ENCODE measurements around the gene TMEM43. TPM values are rescaled to one million over a fixed set of nuclear protein-coding genes. Genes with fewer than 3 reads are reported as not detected.
A peak's percentile ranks its signal among the peaks of the same experiment; 100 is the strongest.

Gene TMEM43
- total RNA-seq, 1 donor from 2014 or later: 79.2 TPM

DNA sequence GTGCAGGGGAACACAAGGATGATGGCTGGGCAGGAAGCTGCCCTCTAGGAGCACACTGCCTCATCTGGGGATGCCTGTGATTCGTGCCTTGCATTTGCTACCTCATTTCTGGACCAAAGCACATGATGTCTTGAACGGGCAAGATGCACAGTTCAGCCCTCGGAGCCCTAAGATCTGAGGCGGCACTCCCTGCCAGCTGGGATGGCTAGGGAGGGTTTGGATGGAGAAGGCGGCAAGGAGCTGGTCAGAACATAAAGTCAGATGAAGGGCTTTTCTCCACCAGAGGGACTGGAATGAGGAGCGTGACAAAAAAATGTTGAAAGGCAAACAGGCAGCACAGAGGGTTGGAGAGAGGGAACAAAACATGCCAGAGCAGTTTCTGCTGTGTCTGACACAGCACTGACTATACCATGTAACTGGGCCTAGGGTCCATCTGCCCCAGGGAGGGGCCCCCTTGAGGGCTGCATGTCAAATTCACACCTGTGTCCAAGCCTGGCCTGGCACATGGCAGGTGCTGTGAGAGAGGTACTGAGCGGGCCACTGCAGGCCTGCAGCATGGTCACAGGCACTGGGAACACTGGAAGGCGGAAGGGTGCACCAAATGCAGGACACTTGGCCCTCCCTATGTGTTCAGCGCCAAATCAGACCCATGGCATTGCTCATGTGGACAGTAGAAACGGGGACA lies 21.7 kb downstream of the TMEM43 start:
- DNase-seq (ENCODE audit: low read depth): no peak

DNA sequence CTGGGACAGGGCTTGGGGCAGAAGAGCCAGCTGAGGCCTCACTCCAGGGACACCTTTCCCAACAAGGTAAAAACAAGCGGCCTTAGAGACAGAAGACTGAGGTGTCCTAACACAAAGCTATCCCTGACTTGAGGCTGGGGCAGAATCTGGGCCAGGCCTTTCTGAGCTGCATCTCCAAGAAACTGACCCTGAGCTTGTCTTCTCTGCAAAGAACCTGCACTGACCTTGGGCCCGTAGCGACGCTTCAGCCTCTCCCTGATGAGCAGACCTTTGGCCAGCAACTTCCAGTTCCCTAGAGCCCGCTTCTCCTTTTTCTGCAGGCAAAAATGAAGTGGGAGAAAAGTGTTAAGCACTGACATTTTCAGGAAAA lies 22.2 kb downstream of the TMEM43 start:
- Histone ChIP-seq H3K9ac (ENCODE audit: low read length) (no peak overlapping the region), H4K20me1 (ENCODE audit: insufficient read depth, low read length) (peaks cover 3% of the 10 kb centered on the region), H3K4me1 (ENCODE audit: insufficient read depth, low read length) (peaks cover 30% of the 10 kb centered on the region), H3K36me3 (ENCODE audit: insufficient read depth, low read length) (peaks cover 15% of the 10 kb centered on the region), H3K9me3 (ENCODE audit: insufficient read depth, low read depth, low read length) (no peaks in the 10 kb centered on the region), H3K4me2 (ENCODE audit: low read length) (no peak overlapping the region), H3K79me2 (ENCODE audit: insufficient read depth, low read length) (no peaks in the 10 kb centered on the region), H3K27me3 (ENCODE audit: insufficient read depth, low read length) (no peaks in the 10 kb centered on the region), H2AFZ (ENCODE audit: low read depth, low read length) (no peak overlapping the region), H3K4me3 (ENCODE audit: insufficient read depth, low read depth, low read length) (no peak overlapping the region), H3K27ac (ENCODE audit: low read depth, low read length) (no peak overlapping the region)
- DNase-seq (ENCODE audit: low read depth) (no peak), FAIRE-seq (no peak)
- no peak overlapping the region for H3K4me3 Mint-ChIP-seq (ENCODE audit: unreplicated experiment)
- no peak for TF ChIP-seq EZH2 (IDR thresholded peaks at IDR 0.05; ENCODE audit: insufficient read depth, low read length)
- TF ChIP-seq, protein P1, sequence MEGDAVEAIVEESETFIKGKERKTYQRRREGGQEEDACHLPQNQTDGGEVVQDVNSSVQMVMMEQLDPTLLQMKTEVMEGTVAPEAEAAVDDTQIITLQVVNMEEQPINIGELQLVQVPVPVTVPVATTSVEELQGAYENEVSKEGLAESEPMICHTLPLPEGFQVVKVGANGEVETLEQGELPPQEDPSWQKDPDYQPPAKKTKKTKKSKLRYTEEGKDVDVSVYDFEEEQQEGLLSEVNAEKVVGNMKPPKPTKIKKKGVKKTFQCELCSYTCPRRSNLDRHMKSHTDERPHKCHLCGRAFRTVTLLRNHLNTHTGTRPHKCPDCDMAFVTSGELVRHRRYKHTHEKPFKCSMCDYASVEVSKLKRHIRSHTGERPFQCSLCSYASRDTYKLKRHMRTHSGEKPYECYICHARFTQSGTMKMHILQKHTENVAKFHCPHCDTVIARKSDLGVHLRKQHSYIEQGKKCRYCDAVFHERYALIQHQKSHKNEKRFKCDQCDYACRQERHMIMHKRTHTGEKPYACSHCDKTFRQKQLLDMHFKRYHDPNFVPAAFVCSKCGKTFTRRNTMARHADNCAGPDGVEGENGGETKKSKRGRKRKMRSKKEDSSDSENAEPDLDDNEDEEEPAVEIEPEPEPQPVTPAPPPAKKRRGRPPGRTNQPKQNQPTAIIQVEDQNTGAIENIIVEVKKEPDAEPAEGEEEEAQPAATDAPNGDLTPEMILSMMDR (IDR thresholded peaks at IDR 0.05; ENCODE audit: insufficient read depth, low read depth, low read length): no peak
- peak overlapping the region; percentile 24 for H3K27ac Mint-ChIP-seq (ENCODE audit: unreplicated experiment)
- H3K36me3 Mint-ChIP-seq (ENCODE audit: low read depth, unreplicated experiment): peaks cover 23% of the 10 kb centered on the region
- H3K27me3 Mint-ChIP-seq (ENCODE audit: low read depth, unreplicated experiment): no peaks in the 10 kb centered on the region
- peaks cover 38% of the 10 kb centered on the region for H3K4me1 Mint-ChIP-seq (ENCODE audit: low read depth, unreplicated experiment)
- no peaks in the 10 kb centered on the region for H3K9me3 Mint-ChIP-seq (ENCODE audit: unreplicated experiment)

More for the DNA sequence above, 21.7 kb downstream of the TMEM43 start:
- Mint-ChIP-seq H3K4me3 (ENCODE audit: unreplicated experiment) (no peak overlapping the region), H3K4me1 (ENCODE audit: low read depth, unreplicated experiment) (peaks cover 43% of the 10 kb centered on the region), H3K27me3 (ENCODE audit: low read depth, unreplicated experiment) (no peaks in the 10 kb centered on the region), H3K36me3 (ENCODE audit: low read depth, unreplicated experiment) (peaks cover 24% of the 10 kb centered on the region), H3K27ac (ENCODE audit: unreplicated experiment) (peak overlapping the region; percentile 67), H3K9me3 (ENCODE audit: unreplicated experiment) (no peaks in the 10 kb centered on the region)
- Histone ChIP-seq H3K27ac (ENCODE audit: low read depth, low read length) (no peak overlapping the region), H4K20me1 (ENCODE audit: insufficient read depth, low read length) (peaks cover 3% of the 10 kb centered on the region), H3K4me3 (ENCODE audit: insufficient read depth, low read depth, low read length) (no peak overlapping the region), H3K36me3 (ENCODE audit: insufficient read depth, low read length) (peaks cover 13% of the 10 kb centered on the region), H3K27me3 (ENCODE audit: insufficient read depth, low read length) (no peaks in the 10 kb centered on the region), H2AFZ (ENCODE audit: low read depth, low read length) (no peak overlapping the region), H3K9ac (ENCODE audit: low read length) (no peak overlapping the region), H3K79me2 (ENCODE audit: insufficient read depth, low read length) (no peaks in the 10 kb centered on the region), H3K4me2 (ENCODE audit: low read length) (no peak overlapping the region), H3K4me1 (ENCODE audit: insufficient read depth, low read length) (peaks cover 30% of the 10 kb centered on the region), H3K9me3 (ENCODE audit: insufficient read depth, low read depth, low read length) (no peaks in the 10 kb centered on the region)
- TF ChIP-seq EZH2 (IDR thresholded peaks at IDR 0.05; ENCODE audit: insufficient read depth, low read length): no peak
- TF ChIP-seq, protein P1 (IDR thresholded peaks at IDR 0.05; ENCODE audit: insufficient read depth, low read depth, low read length): no peak
- FAIRE-seq: no peak

DNA sequence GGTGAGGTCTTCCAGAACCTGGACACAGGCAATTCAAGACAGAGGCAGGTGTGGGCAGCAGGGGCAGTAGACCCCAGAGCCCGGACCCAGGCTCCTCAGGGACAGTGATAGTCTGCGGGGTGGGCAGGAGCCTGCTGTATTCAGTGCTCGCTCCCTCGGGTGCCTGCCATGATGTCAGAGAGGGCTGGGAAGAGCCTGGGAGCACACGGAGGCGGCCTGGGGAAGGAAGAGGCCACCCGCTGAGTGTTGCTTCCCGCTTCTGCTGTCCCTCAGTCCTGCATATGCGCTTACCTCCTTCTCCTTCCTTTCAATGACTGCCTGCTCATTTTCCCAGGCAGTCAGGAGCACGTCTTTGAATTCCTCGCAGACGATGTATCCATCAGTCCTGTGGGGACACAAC lies 22.8 kb downstream of the TMEM43 start:
- FAIRE-seq (no peak), DNase-seq (ENCODE audit: low read depth) (no peak)
- peaks cover 23% of the 10 kb centered on the region for H3K36me3 Mint-ChIP-seq (ENCODE audit: low read depth, unreplicated experiment)
- no peak overlapping the region for H3K9ac ChIP-seq (ENCODE audit: low read length)
- TF ChIP-seq, protein P1 (IDR thresholded peaks at IDR 0.05; ENCODE audit: insufficient read depth, low read depth, low read length): no peak
- no peak overlapping the region for H3K27ac Mint-ChIP-seq (ENCODE audit: unreplicated experiment)
- no peaks in the 10 kb centered on the region for H3K27me3 ChIP-seq (ENCODE audit: insufficient read depth, low read length)
- peaks cover 33% of the 10 kb centered on the region for H3K4me1 Mint-ChIP-seq (ENCODE audit: low read depth, unreplicated experiment)
- peaks cover 13% of the 10 kb centered on the region for H3K36me3 ChIP-seq (ENCODE audit: insufficient read depth, low read length)
- no peak overlapping the region for H3K27ac ChIP-seq (ENCODE audit: low read depth, low read length)
- no peaks in the 10 kb centered on the region for H3K27me3 Mint-ChIP-seq (ENCODE audit: low read depth, unreplicated experiment)
- H4K20me1 ChIP-seq (ENCODE audit: insufficient read depth, low read length): peaks cover 8% of the 10 kb centered on the region
- H3K4me2 ChIP-seq (ENCODE audit: low read length): no peak overlapping the region
- H3K4me3 Mint-ChIP-seq (ENCODE audit: unreplicated experiment): no peak overlapping the region
- H3K9me3 Mint-ChIP-seq (ENCODE audit: unreplicated experiment): no peaks in the 10 kb centered on the region
- no peak overlapping the region for H2AFZ ChIP-seq (ENCODE audit: low read depth, low read length)
- peaks cover 30% of the 10 kb centered on the region for H3K4me1 ChIP-seq (ENCODE audit: insufficient read depth, low read length)
- no peaks in the 10 kb centered on the region for H3K79me2 ChIP-seq (ENCODE audit: insufficient read depth, low read length)
- H3K9me3 ChIP-seq (ENCODE audit: insufficient read depth, low read depth, low read length): no peaks in the 10 kb centered on the region
- no peak overlapping the region for H3K4me3 ChIP-seq (ENCODE audit: insufficient read depth, low read depth, low read length)

Measured in astrocyte (in vitro differentiated cells and primary cell).